Stimulated activated naive B cell treated with anti-CD40 and anti-IgM and Interleukin-4, amounts not matched to agents 10 μg/mL and 1 μg/mL and 100 μg/mL, for 72 hours (primary cell): ENCODE measurements around the gene IGFBP2.

Experiments used
- ATAC-seq, 2 donors: fragments of 150-1000 bp; cut with Tn5 transposase; replicated peaks; 2 replicates each; pipeline ENCODE4 v1.10.0; 2021; ENCODE audit warnings: moderate library complexity in 1 of 2
- DNase-seq: peaks from one replicate; pipeline ENCODE4 v3.0.0; 2021
- H3K27ac Mint-ChIP-seq: one replicate; pipeline ENCODE4 v1.8.0; 2022; ENCODE audit warnings: mild to moderate bottlenecking, mixed read lengths
- H3K27me3 Mint-ChIP-seq, 2 donors: one replicate each; pipeline ENCODE4 v1.8.0; 2022; ENCODE audit warnings: mixed read lengths in 2 of 2
- H3K36me3 Mint-ChIP-seq, 2 donors: one replicate each; pipeline ENCODE4 v1.8.0; 2022; ENCODE audit warnings: mixed read lengths in 2 of 2, mild to moderate bottlenecking in 1 of 2
- H3K4me1 Mint-ChIP-seq, 2 donors: one replicate each; pipeline ENCODE4 v1.8.0; 2022; ENCODE audit warnings: mixed read lengths in 2 of 2, mild to moderate bottlenecking in 1 of 2
- H3K4me3 Mint-ChIP-seq, 2 donors: one replicate each; pipeline ENCODE4 v1.8.0; 2022; ENCODE audit warnings: mild to moderate bottlenecking in 2 of 2, mixed read lengths in 2 of 2, moderate library complexity in 1 of 2
- H3K9me3 Mint-ChIP-seq, 2 donors: one replicate each; pipeline ENCODE4 v1.8.0; 2022; ENCODE audit warnings: mixed read lengths in 2 of 2, mild to moderate bottlenecking in 1 of 2

IGFBP2 gene

GRCh38 chr2:216622526-216622925, 10.7 kb upstream of the IGFBP2 start:
- Mint-ChIP-seq H3K4me1 (no peaks in the 10 kb centered on the region), H3K27me3 (peaks cover 8 to 11% of the 10 kb centered on the region in 2 donors), H3K4me3 (no peak overlapping the region), H3K9me3 (no peaks in the 10 kb centered on the region), H3K27ac (no peak overlapping the region), H3K36me3 (no peaks in the 10 kb centered on the region)
- ATAC-seq: no peak
- DNase-seq: no peak

DNA sequence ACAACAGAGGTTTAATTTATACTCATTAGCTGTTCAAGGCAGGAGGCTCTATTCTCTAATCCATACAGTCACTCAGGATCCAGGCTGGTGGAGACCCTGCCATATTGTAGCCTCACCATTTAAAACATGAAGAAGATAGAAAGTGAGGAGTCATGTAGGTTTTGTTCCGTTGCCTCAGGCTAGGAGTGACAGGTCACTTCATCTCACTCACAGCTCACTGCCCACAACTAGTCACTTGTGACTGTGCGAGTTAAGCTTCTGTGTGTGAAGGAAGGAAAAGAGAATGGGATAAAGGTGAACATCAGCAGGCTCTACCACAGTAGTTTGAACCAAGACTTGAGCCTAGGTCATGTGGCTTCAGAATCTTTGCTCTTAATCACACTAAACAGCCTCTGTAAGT, 9.0 kb upstream of the IGFBP2 start:
- DNase-seq: no peak
- no peaks in the 10 kb centered on the region for H3K36me3 Mint-ChIP-seq
- no peaks in the 10 kb centered on the region for H3K9me3 Mint-ChIP-seq
- no peak for ATAC-seq
- H3K4me1 Mint-ChIP-seq: no peaks in the 10 kb centered on the region
- H3K4me3 Mint-ChIP-seq: no peak overlapping the region
- peaks cover 8 to 20% of the 10 kb centered on the region in 2 donors for H3K27me3 Mint-ChIP-seq
- H3K27ac Mint-ChIP-seq: no peak overlapping the region

- H3K36me3 Mint-ChIP-seq: no peaks in the 10 kb centered on the region
- H3K4me1 Mint-ChIP-seq: no peaks in the 10 kb centered on the region
- ATAC-seq (no peak), DNase-seq (no peak)
- H3K27me3 Mint-ChIP-seq: peaks cover 12 to 33% of the 10 kb centered on the region in 2 donors
- H3K9me3 Mint-ChIP-seq: no peaks in the 10 kb centered on the region
- H3K4me3 Mint-ChIP-seq: no peak overlapping the region
- H3K27ac Mint-ChIP-seq: no peak overlapping the region
Observed at GRCh38 chr2:216626168-216626874, 6.9 kb upstream of the IGFBP2 start.

DNA sequence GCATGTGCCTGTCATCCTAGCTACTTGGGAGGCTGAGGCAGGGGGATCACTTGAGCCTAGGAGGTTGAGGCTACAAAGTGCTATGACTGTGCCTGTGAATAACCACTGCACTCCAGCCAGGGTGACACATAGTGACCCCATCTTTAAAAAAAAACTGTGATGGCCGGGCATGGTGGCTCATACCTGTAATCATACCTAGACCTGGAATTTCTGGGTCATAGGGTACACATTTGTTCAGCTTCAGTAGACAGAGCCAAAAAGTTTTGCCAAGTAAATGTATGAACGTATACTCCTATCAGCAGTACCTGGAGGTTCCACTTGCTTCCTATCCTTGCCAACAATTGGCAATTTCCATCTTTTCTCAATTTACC, 6.4 kb upstream of the IGFBP2 start:
- DNase-seq (no peak), ATAC-seq (no peak)
- no peaks in the 10 kb centered on the region for H3K4me1 Mint-ChIP-seq
- no peak overlapping the region for H3K27ac Mint-ChIP-seq
- H3K27me3 Mint-ChIP-seq: peaks cover 18 to 39% of the 10 kb centered on the region in 2 donors
- H3K9me3 Mint-ChIP-seq: no peaks in the 10 kb centered on the region
- H3K36me3 Mint-ChIP-seq: no peaks in the 10 kb centered on the region
- H3K4me3 Mint-ChIP-seq: no peak overlapping the region

- no peak for ATAC-seq
- DNase-seq: no peak
- Mint-ChIP-seq H3K36me3 (no peaks in the 10 kb centered on the region), H3K27me3 (peaks cover 39 to 63% of the 10 kb centered on the region in 2 donors), H3K27ac (no peak overlapping the region), H3K4me3 (no peak overlapping the region), H3K9me3 (no peaks in the 10 kb centered on the region), H3K4me1 (peaks cover 12 to 17% of the 10 kb centered on the region in 2 donors)
Observed at GRCh38 chr2:216629784-216630183, 3.4 kb upstream of the IGFBP2 start.

GRCh38 chr2:216632346-216632951, 771 bp upstream of the IGFBP2 start:
- no peak for DNase-seq
- peaks cover 56 to 79% of the 10 kb centered on the region in 2 donors for H3K27me3 Mint-ChIP-seq
- H3K4me3 Mint-ChIP-seq: peak overlapping the region; percentile 80 to 82
- no peaks in the 10 kb centered on the region for H3K36me3 Mint-ChIP-seq
- no peak overlapping the region for H3K27ac Mint-ChIP-seq
- ATAC-seq: no peak
- peaks cover 0 to under 1% of the 10 kb centered on the region in 2 donors for H3K9me3 Mint-ChIP-seq
- H3K4me1 Mint-ChIP-seq: peaks cover 18 to 28% of the 10 kb centered on the region in 2 donors

DNA sequence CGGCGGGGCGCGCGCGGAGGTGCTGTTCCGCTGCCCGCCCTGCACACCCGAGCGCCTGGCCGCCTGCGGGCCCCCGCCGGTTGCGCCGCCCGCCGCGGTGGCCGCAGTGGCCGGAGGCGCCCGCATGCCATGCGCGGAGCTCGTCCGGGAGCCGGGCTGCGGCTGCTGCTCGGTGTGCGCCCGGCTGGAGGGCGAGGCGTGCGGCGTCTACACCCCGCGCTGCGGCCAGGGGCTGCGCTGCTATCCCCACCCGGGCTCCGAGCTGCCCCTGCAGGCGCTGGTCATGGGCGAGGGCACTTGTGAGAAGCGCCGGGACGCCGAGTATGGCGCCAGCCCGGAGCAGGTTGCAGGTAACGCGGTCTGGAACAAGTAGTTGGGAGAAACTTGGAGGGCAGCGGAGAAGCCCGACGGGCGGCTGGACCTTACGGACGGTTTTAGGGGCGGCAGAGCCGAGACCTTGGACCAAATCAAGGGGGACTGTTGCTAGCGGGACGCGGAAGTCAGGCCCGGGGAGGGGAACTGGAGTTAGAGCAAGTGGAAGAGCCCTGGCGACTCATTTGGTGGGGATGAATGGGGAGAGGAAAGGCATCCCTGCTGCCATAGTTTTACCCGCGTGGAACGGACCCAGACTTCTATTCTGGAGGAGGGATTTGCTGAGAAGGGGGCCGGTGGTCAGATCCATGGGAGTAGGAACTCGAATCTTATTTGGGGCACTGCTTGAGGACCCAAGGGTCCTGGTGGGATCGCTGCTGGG, 573 bp downstream of the IGFBP2 start:
- Mint-ChIP-seq H3K4me3 (peak overlapping the region; percentile 64 to 66), H3K27me3 (peaks cover 59 to 75% of the 10 kb centered on the region in 2 donors), H3K27ac (no peak overlapping the region), H3K36me3 (no peaks in the 10 kb centered on the region), H3K4me1 (peaks cover 20 to 28% of the 10 kb centered on the region in 2 donors), H3K9me3 (peaks cover 0 to 2% of the 10 kb centered on the region in 2 donors)
- peak; percentile 44 for ATAC-seq
- no peak for DNase-seq

- Mint-ChIP-seq H3K4me3 (peak overlapping the region; percentile 64 to 66), H3K4me1 (peaks cover 20 to 28% of the 10 kb centered on the region in 2 donors), H3K27ac (no peak overlapping the region), H3K27me3 (peaks cover 63 to 78% of the 10 kb centered on the region in 2 donors), H3K9me3 (peaks cover 0 to 2% of the 10 kb centered on the region in 2 donors), H3K36me3 (no peaks in the 10 kb centered on the region)
- ATAC-seq (no peak), DNase-seq (no peak)
Observed at GRCh38 chr2:216634370-216635148, 1.3 kb downstream of the IGFBP2 start.

DNA sequence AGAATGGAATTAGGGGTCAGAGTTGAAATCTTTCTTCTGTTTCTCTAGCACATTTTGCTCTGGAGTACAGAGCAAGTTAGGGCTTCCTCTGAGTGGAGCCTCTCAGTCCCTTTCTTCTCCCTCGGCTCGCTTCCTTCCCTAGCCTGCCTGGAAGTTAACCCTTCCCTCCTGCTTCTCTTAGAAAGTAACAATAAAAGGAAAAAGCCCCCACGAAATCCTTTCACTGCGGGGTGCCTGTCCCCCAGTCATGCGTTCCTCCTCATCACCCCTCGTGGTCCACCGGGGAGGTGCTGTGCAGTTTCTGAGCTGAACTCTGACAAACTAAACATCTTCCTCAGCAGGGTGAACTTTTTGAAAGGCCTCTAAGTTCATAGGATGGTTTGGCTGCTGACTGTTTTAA, 2.0 kb downstream of the IGFBP2 start:
- H3K4me3 Mint-ChIP-seq: peak overlapping the region; percentile 11 to 31
- H3K4me1 Mint-ChIP-seq: peaks cover 20 to 28% of the 10 kb centered on the region in 2 donors
- DNase-seq: no peak
- H3K36me3 Mint-ChIP-seq: no peaks in the 10 kb centered on the region
- peaks cover 0 to 2% of the 10 kb centered on the region in 2 donors for H3K9me3 Mint-ChIP-seq
- H3K27me3 Mint-ChIP-seq: peaks cover 67 to 72% of the 10 kb centered on the region in 2 donors
- no peak overlapping the region for H3K27ac Mint-ChIP-seq
- ATAC-seq: no peak

GRCh38 chr2:216635701-216636550, 2.7 kb downstream of the IGFBP2 start:
- peaks cover 20 to 28% of the 10 kb centered on the region in 2 donors for H3K4me1 Mint-ChIP-seq
- H3K27me3 Mint-ChIP-seq: peaks cover 66 to 69% of the 10 kb centered on the region in 2 donors
- ATAC-seq (no peak), DNase-seq (no peak)
- peak overlapping the region; percentile 32 for H3K27ac Mint-ChIP-seq
- H3K36me3 Mint-ChIP-seq: no peaks in the 10 kb centered on the region
- H3K4me3 Mint-ChIP-seq: peak overlapping the region in 1 of 2 donors; percentile 6
- H3K9me3 Mint-ChIP-seq: peaks cover 0 to 2% of the 10 kb centered on the region in 2 donors

GRCh38 chr2:216636551-216637450, 3.6 kb downstream of the IGFBP2 start:
- H3K4me1 Mint-ChIP-seq: peaks cover 20 to 28% of the 10 kb centered on the region in 2 donors
- no peaks in the 10 kb centered on the region for H3K36me3 Mint-ChIP-seq
- ATAC-seq: peak; percentile 33 to 38
- no peak for DNase-seq
- no peak overlapping the region for H3K27ac Mint-ChIP-seq
- peaks cover 57 to 61% of the 10 kb centered on the region in 2 donors for H3K27me3 Mint-ChIP-seq
- peak overlapping the region in 1 of 2 donors; percentile 6 for H3K4me3 Mint-ChIP-seq
- peaks cover 0 to 2% of the 10 kb centered on the region in 2 donors for H3K9me3 Mint-ChIP-seq

GRCh38 chr2:216637472-216637871, 4.3 kb downstream of the IGFBP2 start:
- Mint-ChIP-seq H3K27me3 (peaks cover 52 to 57% of the 10 kb centered on the region in 2 donors), H3K9me3 (peaks cover 0 to 2% of the 10 kb centered on the region in 2 donors), H3K36me3 (no peaks in the 10 kb centered on the region), H3K4me1 (peaks cover 20 to 28% of the 10 kb centered on the region in 2 donors), H3K27ac (no peak overlapping the region), H3K4me3 (no peak overlapping the region)
- DNase-seq: no peak
- ATAC-seq: no peak
